GM19238 (cell line): ENCODE results near the gene COL6A1.
A peak's percentile ranks its signal among the peaks of the same experiment; 100 is the strongest.

Source experiments
- DNase-seq: peaks from one replicate; pipeline ENCODE4 v3.0.0; 2011; ENCODE audit warnings: low spot score; ENCODE audit not compliant: insufficient read length

COL6A1 gene

GRCh38 chr21:45981151-45982091, at the start of gene COL6A1:
COL6A1 (plus strand) TSS chr21:45981770; CDS start chr21:45981851, 81 bp downstream.
- peak; percentile 44 for DNase-seq

- DNase-seq, result no peak
These were observed 48.6 kb upstream of the COL6A1 start for GRCh38 chr21:45932922-45933502.

- DNase-seq, result no peak
These were observed 47.5 kb upstream of the COL6A1 start for GRCh38 chr21:45934085-45934484.

GRCh38 chr21:45934554-45934953, 47.0 kb upstream of the COL6A1 start:
- no peak for DNase-seq

- no peak for DNase-seq
These were observed 45.9 kb upstream of the COL6A1 start for GRCh38 chr21:45935628-45936027.

GRCh38 chr21:45937721-45938452, 43.7 kb upstream of the COL6A1 start:
- no peak for DNase-seq

- DNase-seq, result no peak
These were observed 43.2 kb upstream of the COL6A1 start for GRCh38 chr21:45938453-45938755.

GRCh38 chr21:45938811-45939520, 42.6 kb upstream of the COL6A1 start:
- DNase-seq, result no peak

GRCh38 chr21:45939521-45940045, 42.0 kb upstream of the COL6A1 start:
- DNase-seq, result no peak

- DNase-seq, result no peak
These were observed 41.5 kb upstream of the COL6A1 start for GRCh38 chr21:45940091-45940490.

GRCh38 chr21:45940621-45941337, 40.8 kb upstream of the COL6A1 start:
- no peak for DNase-seq

GRCh38 chr21:45941338-45941710, 40.2 kb upstream of the COL6A1 start:
- DNase-seq, result no peak

GRCh38 chr21:45941717-45942546, 39.6 kb upstream of the COL6A1 start:
- no peak for DNase-seq

- no peak for DNase-seq
These were observed 38.6 kb upstream of the COL6A1 start for GRCh38 chr21:45942755-45943629.

GRCh38 chr21:45943630-45944540, 37.7 kb upstream of the COL6A1 start:
- no peak for DNase-seq

GRCh38 chr21:45944601-45945000, 37.0 kb upstream of the COL6A1 start:
- DNase-seq, result no peak

- DNase-seq, result no peak
These were observed 36.3 kb upstream of the COL6A1 start for GRCh38 chr21:45945066-45945867.
